A673 (cell line): ENCODE measurements around the gene WRNIP1. TPM values are rescaled to one million over a fixed set of nuclear protein-coding genes. Genes with fewer than 3 reads are reported as not detected.

ENCODE experiments used
- BruUV-seq: library from RNA; stranded (reverse); fragments of 400-500 nt; replicated peaks from 2 replicates; lab custom pipeline; 2021; lab: Mats Ljungman, UMichigan
- CTCF ChIA-PET: fragments of 300-600 bp; sonication (Branson Sonifier 250); formaldehyde crosslinking; loops from one replicate; lab custom pipeline; 2022; ENCODE audit warnings: antibody characterized with exemption; lab: Charles Lee
- POLR2A ChIA-PET: fragments of 300-600 bp; sonication (Branson Sonifier 250); formaldehyde crosslinking; loops from one replicate; lab custom pipeline; 2022; ENCODE audit warnings: antibody characterized with exemption; ENCODE audit not compliant: low non-redundant PET; lab: Charles Lee
- DNase-seq: peaks from one replicate; pipeline ENCODE4 v3.0.0-alpha.2; 2015; ENCODE audit warnings: low spot score
- H3K27ac ChIP-seq: fragments of 200-600 bp; sonication (generic); 2 replicates; pipeline ENCODE4 v1.5.1; 2016; ENCODE audit warnings: mixed run types, low read depth, mild to moderate bottlenecking, mixed read lengths, antibody characterized with exemption, low read length; ENCODE audit not compliant: poor library complexity, severe bottlenecking
- H3K27me3 ChIP-seq: fragments of 200-600 bp; sonication (generic); replicated peaks from 2 replicates; pipeline ENCODE4 v1.6.1; 2017; ENCODE audit warnings: mixed run types, low read depth, mild to moderate bottlenecking, mixed read lengths, antibody characterized with exemption, low read length; ENCODE audit not compliant: insufficient read depth, poor library complexity
- H3K36me3 ChIP-seq: fragments of 200-600 bp; sonication (generic); 2 replicates; pipeline ENCODE4 v1.6.1; 2016; ENCODE audit warnings: mixed run types, mild to moderate bottlenecking, mixed read lengths, antibody characterized with exemption, low read length; ENCODE audit not compliant: insufficient read depth, poor library complexity, severe bottlenecking
- H3K4me1 ChIP-seq: fragments of 200-600 bp; sonication (generic); 2 replicates; pipeline ENCODE4 v1.6.1; 2017; ENCODE audit warnings: mixed run types, mild to moderate bottlenecking, mixed read lengths, antibody characterized with exemption, low read length; ENCODE audit not compliant: insufficient read depth, poor library complexity, severe bottlenecking
- H3K4me3 ChIP-seq: fragments of 200-600 bp; sonication (generic); 2 replicates; pipeline ENCODE4 v1.5.1; 2016; ENCODE audit warnings: low read depth, mixed run types, mild to moderate bottlenecking, mixed read lengths, low read length; ENCODE audit not compliant: poor library complexity, severe bottlenecking
- H3K9me3 ChIP-seq: fragments of 200-600 bp; sonication (generic); 2 replicates; pipeline ENCODE4 v1.6.1; 2016; ENCODE audit warnings: mixed run types, low read depth, mild to moderate bottlenecking, mixed read lengths, antibody characterized with exemption, low read length; ENCODE audit not compliant: poor library complexity, severe bottlenecking
- CTCF ChIP-seq: fragments of 300-800, 200-600 bp; sonication (generic); conservative IDR thresholded peaks from 2 replicates; pipeline ENCODE4 v1.5.1; 2017; ENCODE audit warnings: low read depth, mild to moderate bottlenecking, antibody characterized with exemption, low read length, moderate library complexity, mixed read lengths
- EZH2 ChIP-seq: fragments of 200-600 bp; sonication (generic); IDR thresholded peaks from 2 replicates; pipeline ENCODE4 v1.6.1; 2017; ENCODE audit warnings: borderline replicate concordance, low read depth, mild to moderate bottlenecking, mixed read lengths, antibody characterized with exemption, low read length; ENCODE audit not compliant: poor library complexity, severe bottlenecking
- intact Hi-C: fragments of 100-400 bp; cut with micrococcal nuclease; formaldehyde crosslinking; loops from one replicate; pipeline ENCODE4 v1.10.0; 2022; ENCODE audit not compliant: unreplicated experiment
- total RNA-seq: library from RNA; stranded (reverse); gene quantifications from 2 replicates; pipeline ENCODE4 v1.2.3, GENCODE V29; 2021

Gene WRNIP1
- total RNA-seq, 1 experiment from 2014 or later, result 49.3 TPM

GRCh38 chr6:2765896-2766766 lies 938 bp downstream of the WRNIP1 start:
- POLR2A ChIA-PET, result no interaction called here
- Histone ChIP-seq H3K9me3 (no peaks in the 10 kb centered on the region), H3K4me3 (peak overlapping the region; percentile 89), H3K4me1 (peaks cover 36% of the 10 kb centered on the region), H3K36me3 (peaks cover 13% of the 10 kb centered on the region), H3K27ac (peak overlapping the region; percentile 91), H3K27me3 (no peaks in the 10 kb centered on the region)
- peak; percentile 61 for DNase-seq
- CTCF ChIA-PET, result interaction anchor here (0.6 to 1.5 kb wide), 3 partner anchors 15 to 186 kb away, joined by 3 to 4 read pairs (median 4); partner anchors contain the start of gene MYLK4
- intact Hi-C loops, result no loop called here
- TF ChIP-seq EZH2 (no peak), CTCF (no peak)
- no TSS peak for BruUV-seq

- H3K27ac ChIP-seq, result peak overlapping the region; percentile 91
- DNase-seq, result no peak
- ChIA-PET POLR2A (interaction anchor here (0.7 kb wide), 1 partner anchor 46 kb away, joined by 7 read pairs; no protein-coding TSS in a partner anchor), CTCF (interaction anchor here (0.6 kb wide), 1 partner anchor 29 kb away, joined by 4 read pairs; no protein-coding TSS in a partner anchor)
- no peaks in the 10 kb centered on the region for H3K27me3 ChIP-seq
- H3K4me1 ChIP-seq, result peaks cover 36% of the 10 kb centered on the region
- H3K36me3 ChIP-seq, result peaks cover 20% of the 10 kb centered on the region
- no peaks in the 10 kb centered on the region for H3K9me3 ChIP-seq
- TF ChIP-seq EZH2, result no peak
- TF ChIP-seq CTCF, result no peak; the same call in 1 of the 2 replicates
- TSS peak; percentile 33 for BruUV-seq
- H3K4me3 ChIP-seq, result peak overlapping the region; percentile 89
- intact Hi-C loops, result no loop called here
Measured at GRCh38 chr6:2766767-2767656, 1.8 kb downstream of the WRNIP1 start.
